Measurements from ENCODE around the gene NES.

Gene NES

GRCh38 chr1:156667968-156668709, 9.1 kb downstream of the NES start:
- TF ChIP-seq CTCF (IDR thresholded peaks at IDR 0.05; ENCODE audit: low read depth, low read length) = no peak
- no peak overlapping the region for H3K4me3 ChIP-seq (ENCODE audit: low read depth, low read length)
- H3K4me1 ChIP-seq = peaks cover 18% of the 10 kb centered on the region

GRCh38 chr1:156667610-156667967, 9.6 kb downstream of the NES start:
- no peaks in the 10 kb centered on the region for H3K27me3 ChIP-seq
- H3K36me3 ChIP-seq = no peaks in the 10 kb centered on the region
- H3K9me3 ChIP-seq = no peaks in the 10 kb centered on the region
- no peak for TF ChIP-seq CTCF (IDR thresholded peaks at IDR 0.05; ENCODE audit: low read depth, low read length)
- peaks cover 18% of the 10 kb centered on the region for H3K4me1 ChIP-seq
- H3K4me3 ChIP-seq (ENCODE audit: low read depth, low read length) = no peak overlapping the region
- DNase-seq = no peak

More at GRCh38 chr1:156667968-156668709, 9.1 kb downstream of the NES start:
- no peaks in the 10 kb centered on the region for H3K27me3 ChIP-seq
- H3K9me3 ChIP-seq = no peaks in the 10 kb centered on the region
- DNase-seq = no peak
- no peaks in the 10 kb centered on the region for H3K36me3 ChIP-seq

GRCh38 chr1:156666862-156667609, 10.2 kb downstream of the NES start:
- no peaks in the 10 kb centered on the region for H3K9me3 ChIP-seq
- no peak overlapping the region for H3K4me3 ChIP-seq (ENCODE audit: low read depth, low read length)
- no peak for TF ChIP-seq CTCF (IDR thresholded peaks at IDR 0.05; ENCODE audit: low read depth, low read length)
- no peaks in the 10 kb centered on the region for H3K36me3 ChIP-seq
- DNase-seq = no peak
- peaks cover 21% of the 10 kb centered on the region for H3K4me1 ChIP-seq
- no peaks in the 10 kb centered on the region for H3K27me3 ChIP-seq

- peaks cover 29% of the 10 kb centered on the region for H3K4me1 ChIP-seq
- H3K9me3 ChIP-seq = no peaks in the 10 kb centered on the region
- no peaks in the 10 kb centered on the region for H3K36me3 ChIP-seq
- DNase-seq = no peak
- no peaks in the 10 kb centered on the region for H3K27me3 ChIP-seq
- TF ChIP-seq CTCF (IDR thresholded peaks at IDR 0.05; ENCODE audit: low read depth, low read length) = no peak
- no peak overlapping the region for H3K4me3 ChIP-seq (ENCODE audit: low read depth, low read length)
Observed at GRCh38 chr1:156665539-156665938, 11.7 kb downstream of the NES start.

- Histone ChIP-seq H3K9me3 (no peaks in the 10 kb centered on the region), H3K27me3 (no peaks in the 10 kb centered on the region), H3K4me1 (peaks cover 32% of the 10 kb centered on the region), H3K4me3 (ENCODE audit: low read depth, low read length) (no peak overlapping the region), H3K36me3 (no peaks in the 10 kb centered on the region)
- no peak for DNase-seq
- TF ChIP-seq CTCF (IDR thresholded peaks at IDR 0.05; ENCODE audit: low read depth, low read length) = no peak
Observed at GRCh38 chr1:156664767-156665411, 12.3 kb downstream of the NES start.

Data from BE2C (cell line).